HG03565 (cell line): ENCODE results near the gene APPBP2.
"Not testable (repeated sequence)": the region's sequence is repeated elsewhere in the genome, so short reads cannot be mapped to it uniquely, and the experiment has no call there.

ENCODE experiments used
- ATAC-seq: cut with Tn5 transposase; IDR thresholded peaks from one replicate; pipeline ENCODE4 v1.9.1; 2021; ENCODE audit warnings: mild to moderate bottlenecking, moderate library complexity; ENCODE audit not compliant: unreplicated experiment

Gene APPBP2

GRCh38 chr17:60525685-60526514 lies at the start of gene APPBP2:
APPBP2 (minus strand) TSS chr17:60526242; CDS start chr17:60525931, 311 bp downstream.
- ATAC-seq = peak; percentile 73

GRCh38 chr17:60573236-60574051 lies 47.4 kb upstream of the APPBP2 start:
- ATAC-seq = no peak

- ATAC-seq = no peak
Observed at GRCh38 chr17:60565233-60565632, 39.2 kb upstream of the APPBP2 start.

GRCh38 chr17:60563743-60564142 lies 37.7 kb upstream of the APPBP2 start:
- no peak for ATAC-seq

- ATAC-seq = no peak
Observed at GRCh38 chr17:60562421-60562820, 36.4 kb upstream of the APPBP2 start.

- no peak for ATAC-seq
Observed at GRCh38 chr17:60560860-60561257, 34.8 kb upstream of the APPBP2 start.

- ATAC-seq = no peak
Observed at GRCh38 chr17:60559995-60560859, 34.2 kb upstream of the APPBP2 start.

DNA sequence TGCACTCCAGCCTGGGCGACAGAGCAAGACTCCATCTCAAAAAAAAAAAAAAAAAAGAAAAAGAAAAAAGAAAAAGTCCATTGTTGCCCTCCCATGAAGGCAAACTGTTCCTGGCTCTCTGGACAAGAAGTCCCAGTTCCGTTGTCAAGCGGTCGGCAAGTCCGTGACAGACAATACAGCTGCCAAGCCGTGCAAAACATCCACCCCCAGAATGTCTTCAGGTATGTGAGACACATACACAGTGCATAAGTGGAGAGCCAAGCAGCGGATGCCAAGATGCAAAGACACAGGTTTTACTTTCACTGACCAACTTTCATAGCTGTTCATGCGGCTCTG lies 33.6 kb upstream of the APPBP2 start:
- no peak for ATAC-seq

GRCh38 chr17:60557805-60558204 lies 31.8 kb upstream of the APPBP2 start:
- ATAC-seq = no peak

- ATAC-seq = no peak
Observed at GRCh38 chr17:60555786-60556185, 29.7 kb upstream of the APPBP2 start.

DNA sequence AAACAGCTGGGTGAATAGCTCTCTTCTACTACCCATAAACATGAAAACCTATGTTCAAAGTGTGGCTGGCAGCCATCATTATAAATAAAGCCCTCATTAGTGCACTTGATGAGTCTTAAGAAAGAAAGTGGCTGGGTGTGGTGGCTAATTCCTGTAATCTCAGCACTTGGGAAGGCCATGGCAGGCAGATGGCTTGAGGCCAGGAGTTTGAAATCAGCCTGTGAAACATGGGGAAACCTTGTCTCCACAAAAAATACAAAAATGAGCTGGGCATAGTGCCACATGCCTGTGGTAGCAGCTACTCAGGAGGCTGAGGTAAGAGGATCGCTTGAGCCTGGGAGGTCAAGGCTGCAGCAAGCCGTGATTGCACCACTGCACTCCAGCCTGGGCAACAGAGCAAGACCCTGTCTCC lies 28.3 kb upstream of the APPBP2 start:
- no peak for ATAC-seq

GRCh38 chr17:60552255-60552654 lies 26.2 kb upstream of the APPBP2 start:
- not testable (repeated sequence) for ATAC-seq

- no peak for ATAC-seq
Observed at GRCh38 chr17:60548990-60549389, 22.9 kb upstream of the APPBP2 start.

DNA sequence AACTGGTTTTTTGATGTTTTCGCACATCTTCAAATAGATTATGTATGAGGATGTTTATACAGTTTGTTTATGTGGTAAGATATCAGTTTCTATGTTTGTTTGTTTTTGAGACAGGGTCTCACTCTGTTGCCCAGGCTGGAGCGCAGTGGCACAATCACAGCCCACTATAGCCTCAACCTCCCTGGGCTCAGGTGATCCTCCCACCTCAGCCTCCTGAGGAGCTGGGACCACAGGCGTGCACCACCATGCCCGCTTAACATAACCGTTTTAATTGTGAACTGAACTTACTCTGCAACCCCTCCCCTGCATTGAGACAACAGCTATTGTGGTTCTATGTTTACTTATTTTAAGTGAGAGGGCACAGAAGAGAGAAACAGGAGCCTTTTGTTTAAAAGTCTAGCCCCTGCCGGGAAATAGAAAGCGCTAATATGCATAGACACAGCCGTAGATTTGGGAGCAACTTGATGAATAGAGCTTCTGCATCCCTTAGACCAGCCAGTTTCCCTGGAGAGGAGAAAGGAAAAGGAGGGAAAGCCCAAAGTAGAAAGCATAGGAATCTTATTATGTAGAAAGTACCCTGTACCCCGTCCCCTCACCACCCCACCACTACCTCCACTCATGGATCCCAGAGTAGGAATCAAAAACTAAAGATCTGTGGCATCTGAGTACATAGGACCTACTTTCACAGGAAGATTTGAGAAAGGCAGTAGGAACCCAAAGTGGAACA lies 19.6 kb upstream of the APPBP2 start:
- ATAC-seq = no peak

DNA sequence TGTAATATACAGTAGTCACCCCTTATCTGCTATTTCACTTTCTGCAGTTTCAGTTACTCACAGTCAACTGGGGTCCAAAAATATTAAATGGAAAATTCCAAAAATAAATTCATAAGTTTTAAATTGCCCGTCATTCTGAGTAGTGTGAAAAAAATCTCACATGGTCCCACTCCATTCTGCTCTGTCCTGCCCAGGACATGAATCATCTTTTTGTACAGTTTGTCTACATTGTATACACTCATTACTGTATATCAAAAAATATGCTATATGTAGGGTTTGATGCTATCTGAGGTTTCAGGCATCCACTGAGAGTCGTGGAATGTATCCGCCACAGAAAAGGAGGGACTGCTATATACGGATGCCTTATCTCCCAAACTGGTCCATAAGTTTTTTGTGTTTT lies 16.0 kb upstream of the APPBP2 start:
- ATAC-seq = no peak

GRCh38 chr17:60540460-60540859 lies 14.4 kb upstream of the APPBP2 start:
- no peak for ATAC-seq

- ATAC-seq = no peak
Observed at GRCh38 chr17:60539807-60540206, 13.8 kb upstream of the APPBP2 start.

- no peak for ATAC-seq
Observed at GRCh38 chr17:60538726-60539125, 12.7 kb upstream of the APPBP2 start.

- ATAC-seq = no peak
Observed at GRCh38 chr17:60535382-60536279, 9.6 kb upstream of the APPBP2 start.
